Measurements from ENCODE around the gene DIABLO.
A peak's percentile ranks its signal among the peaks of the same experiment; 100 is the strongest.
"Not testable (repeated sequence)": the region's sequence is repeated elsewhere in the genome, so short reads cannot be mapped to it uniquely, and the experiment has no call there.

Gene DIABLO

GRCh38 chr12:122187466-122187865 lies 38.4 kb downstream of the DIABLO start:
- no peak for DNase-seq

- DNase-seq = no peak
These were observed 40.3 kb downstream of the DIABLO start for GRCh38 chr12:122185494-122186082.

DNA sequence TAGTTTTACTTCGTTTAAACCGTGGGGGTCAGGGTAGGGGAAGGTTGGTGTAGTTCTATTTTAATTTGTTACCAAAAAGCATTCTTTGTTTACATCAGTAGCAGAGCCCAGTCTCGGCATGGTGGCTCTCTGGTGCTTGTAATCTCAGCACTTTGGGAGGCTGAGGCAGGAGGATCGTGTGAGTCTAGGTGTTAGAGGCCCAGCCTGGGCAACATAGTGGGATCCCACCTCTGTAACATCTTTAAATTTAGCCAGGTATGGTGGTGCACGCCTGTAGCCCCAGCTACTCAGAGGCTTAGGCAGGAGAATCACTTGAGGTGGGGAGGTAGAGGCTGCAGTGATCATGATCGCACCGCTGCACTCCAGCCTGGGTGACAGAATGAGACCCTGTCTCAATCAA lies 40.8 kb downstream of the DIABLO start:
- no peak for DNase-seq

- no peak for DNase-seq
These were observed 41.3 kb downstream of the DIABLO start for GRCh38 chr12:122184517-122184916.

DNA sequence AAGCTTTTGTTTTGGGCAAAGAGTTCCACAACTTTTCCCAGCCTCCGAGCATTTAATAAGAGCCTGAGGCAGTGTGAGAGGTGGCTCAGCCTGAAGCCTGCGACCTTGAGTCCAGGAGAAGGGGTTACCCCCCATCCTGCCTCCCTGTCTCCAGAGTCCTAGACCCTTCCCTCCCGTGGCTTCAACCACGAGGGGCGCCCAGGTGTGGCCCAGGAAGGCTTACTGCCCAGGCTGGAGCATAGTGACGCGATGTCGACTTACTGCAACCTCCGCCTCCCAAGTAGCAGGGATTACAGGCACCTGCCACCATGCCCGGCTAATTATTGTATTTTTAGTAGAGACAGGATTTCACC lies 42.3 kb downstream of the DIABLO start:
- DNase-seq = no peak

DNA sequence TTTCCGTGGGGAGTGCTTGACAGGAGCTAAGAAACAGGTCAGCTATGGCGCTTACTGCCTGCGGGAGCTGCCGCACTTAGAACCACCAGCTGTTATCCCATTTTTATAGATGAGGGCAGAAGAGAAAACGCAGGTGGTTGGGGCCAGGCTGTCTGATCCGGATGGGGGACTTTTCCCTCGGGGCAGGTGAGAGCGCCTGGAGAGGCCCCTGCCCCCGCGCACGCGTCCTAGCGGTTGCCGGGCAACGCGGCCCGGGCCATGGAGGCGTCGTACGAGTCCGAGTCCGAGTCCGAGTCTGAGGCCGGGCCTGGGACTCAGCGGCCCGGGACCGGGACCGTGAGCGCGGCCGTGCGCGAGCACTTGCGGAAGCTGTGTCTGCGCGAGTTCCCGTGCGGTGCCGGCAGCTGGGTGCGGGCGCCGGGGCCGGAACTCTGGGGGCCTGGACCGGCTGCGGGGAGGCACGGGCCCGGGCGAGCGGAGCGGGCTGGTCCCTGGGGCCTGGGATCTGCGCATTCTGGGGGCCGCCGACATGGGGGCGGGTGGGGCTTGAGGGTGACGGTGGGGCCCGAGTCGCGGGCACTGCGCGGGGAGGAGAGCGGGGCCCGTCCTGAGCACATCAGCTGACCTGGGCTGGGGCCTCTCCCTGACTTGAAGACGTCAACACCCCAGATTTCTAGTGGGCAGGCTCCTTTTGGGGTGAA lies 42.8 kb downstream of the DIABLO start, which contains the start of gene LRRC43:
Gene LRRC43, plus strand, starts transcription at position 237 of the 701 bp plus-strand sequence. Its CDS starts 22 bp downstream, at position 259.
- peak; percentile 52 for DNase-seq

- not testable (repeated sequence) for DNase-seq
These were observed 49.4 kb downstream of the DIABLO start for GRCh38 chr12:122176473-122176872.

- DNase-seq = no peak
These were observed 51.6 kb downstream of the DIABLO start, which contains the start of gene IL31 for GRCh38 chr12:122174155-122174845. TSS of gene IL31 (minus strand) at chr12:122174221. CDS start at chr12:122174172, 49 bp downstream.

DNA sequence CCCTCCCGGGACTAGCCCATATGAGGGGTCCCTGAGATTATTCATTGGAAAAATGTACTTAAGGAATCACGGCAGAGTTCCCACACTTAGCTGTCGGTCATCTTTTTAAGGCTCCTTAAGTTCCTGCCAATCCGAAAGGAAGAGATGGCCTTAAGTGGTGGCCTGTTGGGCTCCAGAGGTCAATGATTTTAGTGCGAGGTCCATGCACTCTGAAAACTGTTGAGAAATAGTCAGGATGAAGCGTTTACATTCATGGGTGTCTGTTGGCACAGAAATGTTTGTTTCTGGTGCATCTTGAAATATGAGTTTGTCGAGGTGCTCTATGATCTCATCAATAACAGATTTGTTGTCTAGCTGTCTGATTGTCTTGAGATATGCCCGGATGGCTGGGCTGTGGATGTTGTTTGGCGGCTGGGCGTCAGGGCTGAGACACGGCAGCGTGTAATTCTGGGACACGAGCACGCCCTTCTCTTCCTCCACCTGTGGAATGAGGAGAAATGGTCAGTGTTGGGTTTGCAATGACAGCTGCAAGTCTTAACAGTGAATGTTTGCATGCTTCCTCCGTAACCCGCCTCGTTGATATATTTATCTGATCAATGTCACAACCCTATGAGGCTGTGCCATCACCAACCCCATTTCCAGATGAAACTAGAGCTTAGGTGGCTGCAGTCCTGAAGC lies 53.5 kb downstream of the DIABLO start:
- no peak for DNase-seq

DNA sequence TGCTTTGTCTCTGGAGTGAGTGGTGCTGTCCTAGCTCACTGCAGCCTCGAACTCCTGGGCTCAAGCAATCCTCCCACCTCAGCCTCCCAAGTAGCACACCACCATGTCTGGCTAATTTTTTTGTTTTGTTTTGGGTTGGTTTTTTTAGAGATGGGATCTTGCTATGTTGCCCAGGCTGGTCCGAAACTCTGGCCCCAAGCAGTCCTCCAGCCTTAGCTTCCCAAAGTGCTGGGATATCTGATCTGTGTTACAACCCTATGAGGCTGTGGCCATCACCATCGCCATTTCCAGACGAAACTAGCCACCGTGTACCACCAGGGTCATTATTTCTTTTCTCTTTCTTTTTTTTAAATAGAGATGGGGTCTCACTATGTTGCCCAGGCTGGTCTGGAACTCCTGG lies 54.5 kb downstream of the DIABLO start:
- no peak for DNase-seq

DNA sequence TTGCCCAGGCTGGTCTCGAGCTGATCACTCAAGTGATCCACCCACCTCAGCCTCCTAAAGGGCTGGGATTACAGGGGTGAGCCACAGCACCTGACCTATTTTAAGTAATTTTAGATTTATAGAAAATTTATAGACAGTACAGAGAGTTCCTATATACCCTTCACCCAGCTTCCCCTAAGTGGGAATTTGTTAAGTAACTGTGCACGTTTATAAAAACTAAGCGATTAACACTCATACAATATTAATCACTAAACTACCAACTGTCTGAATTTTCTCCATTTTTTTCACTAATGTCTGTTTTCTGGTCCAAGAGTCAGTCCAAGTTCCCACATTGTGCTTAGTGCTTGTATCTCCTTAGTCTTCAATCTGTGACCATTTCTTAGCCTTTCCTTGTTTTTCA lies 57.4 kb downstream of the DIABLO start:
- no peak for DNase-seq

DNA sequence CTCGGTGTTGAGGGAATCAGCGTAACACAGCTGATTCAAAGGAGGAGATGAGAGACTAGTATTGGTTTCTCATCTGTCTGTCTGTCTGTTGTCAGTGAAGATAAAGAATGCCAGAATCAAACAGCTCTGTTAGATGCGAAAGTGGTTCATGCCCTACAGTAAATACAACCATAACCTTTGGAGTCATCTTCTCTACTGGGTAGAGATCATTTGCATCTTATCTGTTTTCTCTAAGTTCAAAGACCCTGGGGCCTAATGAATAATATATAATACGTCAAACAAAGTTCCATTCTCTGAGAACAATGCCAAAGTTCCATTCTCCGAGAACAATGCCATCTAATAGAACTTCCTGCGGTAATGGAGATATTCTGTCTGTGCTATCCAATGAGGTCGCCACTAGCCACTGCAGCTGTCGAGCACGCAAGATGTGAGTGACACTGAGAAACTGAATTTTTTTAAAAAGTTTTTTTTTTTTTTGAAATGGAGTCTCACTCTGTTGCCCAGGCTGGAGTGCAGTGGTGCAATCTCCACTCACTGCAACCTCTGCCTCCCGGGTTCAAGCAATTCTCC lies 58.4 kb downstream of the DIABLO start:
- DNase-seq = no peak

- no peak for DNase-seq
These were observed 59.2 kb downstream of the DIABLO start for GRCh38 chr12:122166422-122167349.

DNA sequence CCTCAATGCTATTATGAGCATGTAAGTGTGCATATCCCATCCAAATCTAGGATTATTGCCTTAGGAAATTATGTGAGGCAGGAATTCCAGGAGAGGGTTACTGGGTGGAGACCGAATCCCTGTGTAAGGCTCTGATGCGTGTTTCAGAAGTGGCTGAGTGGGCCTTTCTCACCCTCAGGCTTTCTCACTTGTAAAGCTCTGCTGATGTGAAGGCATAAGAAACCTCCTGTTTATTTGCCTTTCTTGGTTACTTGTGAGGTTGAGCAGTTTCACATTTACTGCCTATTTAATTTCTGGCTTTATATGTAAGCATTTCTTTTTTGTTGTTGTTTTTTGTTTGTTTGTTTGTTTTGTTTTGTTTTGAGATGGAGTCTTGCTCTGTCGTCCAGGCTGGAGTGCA lies 62.9 kb downstream of the DIABLO start:
- DNase-seq = no peak

DNA sequence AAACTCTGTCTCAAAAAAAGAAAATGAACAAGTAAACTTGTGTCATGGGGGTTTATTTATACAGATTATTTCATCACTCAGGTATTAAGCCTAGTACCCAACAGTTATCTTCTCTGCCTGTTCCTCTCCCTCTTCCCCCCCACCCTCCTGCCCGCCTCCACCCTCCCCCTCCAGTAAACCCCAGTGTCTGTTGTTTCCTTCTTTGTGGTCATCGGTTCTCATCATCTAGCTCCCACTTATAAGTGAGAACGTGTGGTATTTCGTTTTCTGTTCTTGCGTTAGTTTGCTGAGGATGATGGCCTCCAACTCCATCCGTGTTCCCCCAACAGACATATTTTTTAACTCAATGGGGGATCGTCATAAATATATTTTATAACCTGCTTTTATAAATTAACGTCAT lies 64.2 kb downstream of the DIABLO start:
- DNase-seq = no peak

- no peak for DNase-seq
These were observed 65.1 kb downstream of the DIABLO start for GRCh38 chr12:122160761-122161160.

DNA sequence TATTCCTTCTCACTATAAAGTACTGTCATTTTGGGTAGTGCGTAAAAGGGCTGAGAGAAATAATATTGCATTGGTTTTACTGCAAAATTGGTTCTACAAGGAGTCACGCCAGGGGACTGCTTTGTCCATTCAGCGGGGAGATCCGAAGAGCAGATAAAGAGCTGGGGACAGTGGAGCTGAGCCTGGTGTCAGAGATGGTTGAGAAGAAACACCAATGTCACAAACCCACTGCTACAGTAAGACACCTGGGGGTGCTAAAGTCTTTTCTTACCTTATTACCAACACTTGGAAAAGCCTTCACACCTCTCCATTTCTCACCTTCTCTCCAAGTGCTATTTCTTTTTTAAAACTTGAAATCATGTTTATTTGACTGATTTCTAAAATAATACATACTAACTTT lies 66.0 kb downstream of the DIABLO start:
- DNase-seq = no peak

DNA sequence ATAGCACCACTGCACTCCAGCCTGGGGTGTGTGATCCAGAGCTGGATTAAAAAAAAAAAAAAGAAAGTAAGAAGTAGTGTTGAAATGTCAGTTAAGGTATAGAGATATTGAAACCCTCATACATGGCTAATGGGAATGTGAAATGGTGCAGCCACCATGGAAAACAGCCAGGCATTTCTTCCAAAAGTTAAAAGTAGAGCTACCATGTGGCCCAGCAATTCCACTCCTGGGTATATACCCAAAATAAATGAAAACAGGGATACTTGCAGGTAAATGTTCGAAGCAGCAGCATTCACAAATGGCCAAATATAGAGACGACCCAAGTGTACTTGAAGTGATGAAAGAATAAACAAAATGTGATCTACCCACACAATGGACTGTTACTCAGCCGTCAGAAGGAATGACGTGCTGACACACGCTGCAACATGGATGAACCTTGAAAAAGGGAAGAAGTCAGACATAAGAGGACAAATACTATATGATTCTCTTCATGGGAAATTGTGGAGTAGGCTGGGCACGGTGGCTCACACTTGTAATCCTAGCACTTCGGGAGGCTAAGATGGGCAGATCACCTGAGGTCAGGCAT lies 67.1 kb downstream of the DIABLO start:
- DNase-seq = no peak

All from NCI-H774 (cell line).